B cell (primary cell): Measurements from ENCODE around the gene SCN1B.
"Not testable (repeated sequence)": the region's sequence is repeated elsewhere in the genome, so short reads cannot be mapped to it uniquely, and the experiment has no call there.

ENCODE experiments used
- CTCF ChIP-seq: fragments of 200-600 bp; IDR thresholded peaks from one replicate; pipeline ENCODE4 v1.8.0; 2022; ENCODE audit warnings: antibody characterized with exemption, mild to moderate bottlenecking
- EZH2 ChIP-seq: IDR thresholded peaks from 2 replicates; pipeline ENCODE4 v1.6.1; 2012; ENCODE audit warnings: borderline replicate concordance, low read depth, mild to moderate bottlenecking, moderate library complexity, low read length; ENCODE audit not compliant: insufficient read depth, poor library complexity, severe bottlenecking

GRCh38 chr19:34992582-34992981 lies 37.7 kb upstream of the SCN1B start:
- TF ChIP-seq CTCF, EZH2: not testable (repeated sequence)
